NCI-H2196 treated with DMSO at 0.1 percent for 48 hours (cell line): ENCODE results near the gene PNMA8C.
"Not testable (repeated sequence)": the region's sequence is repeated elsewhere in the genome, so short reads cannot be mapped to it uniquely, and the experiment has no call there.

ENCODE experiments used
- DNase-seq: peaks from one replicate; lab custom pipeline; 2025; ENCODE audit not compliant: unreplicated experiment; lab: John Stamatoyannopoulos, UW

PNMA8C gene

GRCh38 chr19:46390866-46391265, 37.9 kb downstream of the PNMA8C start:
- DNase-seq: no peak

GRCh38 chr19:46390121-46390858, 38.4 kb downstream of the PNMA8C start:
- no peak for DNase-seq

GRCh38 chr19:46388311-46389095, 40.2 kb downstream of the PNMA8C start:
- DNase-seq: no peak

- no peak for DNase-seq
Observed at GRCh38 chr19:46387713-46388130, 41.0 kb downstream of the PNMA8C start.

GRCh38 chr19:46386996-46387712, 41.6 kb downstream of the PNMA8C start:
- DNase-seq: no peak

- no peak for DNase-seq
Observed at GRCh38 chr19:46386151-46386550, 42.6 kb downstream of the PNMA8C start.

GRCh38 chr19:46385636-46386035, 43.1 kb downstream of the PNMA8C start:
- DNase-seq: no peak

GRCh38 chr19:46384396-46384795, 44.3 kb downstream of the PNMA8C start:
- no peak for DNase-seq

GRCh38 chr19:46383846-46384245, 44.9 kb downstream of the PNMA8C start:
- no peak for DNase-seq

GRCh38 chr19:46383171-46383815, 45.4 kb downstream of the PNMA8C start:
- DNase-seq: no peak

GRCh38 chr19:46381756-46382345, 46.9 kb downstream of the PNMA8C start:
- DNase-seq: no peak

- DNase-seq: no peak
Observed at GRCh38 chr19:46381346-46381745, 47.4 kb downstream of the PNMA8C start.

GRCh38 chr19:46380690-46381089, 48.0 kb downstream of the PNMA8C start:
- DNase-seq: no peak

- DNase-seq: no peak
Observed at GRCh38 chr19:46378268-46378667, 50.5 kb downstream of the PNMA8C start.

GRCh38 chr19:46376241-46377153, 52.2 kb downstream of the PNMA8C start:
- DNase-seq: no peak

GRCh38 chr19:46375476-46376067, 53.2 kb downstream of the PNMA8C start:
- DNase-seq: not testable (repeated sequence)
